ENCODE data around the gene ENPP4.
"Not testable (repeated sequence)": the region's sequence is repeated elsewhere in the genome, so short reads cannot be mapped to it uniquely, and the experiment has no call there.

GRCh38 chr6:46131291-46131690 lies 1.5 kb downstream of the ENPP4 start:
- TF ChIP-seq MAZ (IDR thresholded peaks at IDR 0.05; ENCODE audit: borderline replicate concordance, low read depth, low read length); CTCF (conservative IDR thresholded peaks at IDR 0.05; ENCODE audit: low read depth, low read length); USF2 (IDR thresholded peaks at IDR 0.05; ENCODE audit: low read depth, low read length); RCOR1 (IDR thresholded peaks at IDR 0.05; ENCODE audit: insufficient replicate concordance, low read length); POLR2A (IDR thresholded peaks at IDR 0.05; ENCODE audit: low read depth, low read length); SMC3 (IDR thresholded peaks at IDR 0.05; ENCODE audit: low read depth, low read length): not testable (repeated sequence)

Measured in IMR-90 (cell line).